ENCODE measurements around the gene CH25H.
"Not testable (repeated sequence)": the region's sequence is repeated elsewhere in the genome, so short reads cannot be mapped to it uniquely, and the experiment has no call there.

Gene CH25H

GRCh38 chr10:89191301-89191700, 15.8 kb downstream of the CH25H start:
- not testable (repeated sequence) for DNase-seq

- no peak for DNase-seq
These were observed 17.8 kb downstream of the CH25H start for GRCh38 chr10:89189211-89189734.

GRCh38 chr10:89185658-89186057, 21.5 kb downstream of the CH25H start:
- DNase-seq: no peak

- no peak for DNase-seq
These were observed 22.5 kb downstream of the CH25H start for GRCh38 chr10:89184638-89185037.

GRCh38 chr10:89183571-89183970, 23.5 kb downstream of the CH25H start:
- no peak for DNase-seq

- no peak for DNase-seq
These were observed 24.2 kb downstream of the CH25H start for GRCh38 chr10:89182894-89183293.

GRCh38 chr10:89175816-89176215, 31.3 kb downstream of the CH25H start:
- no peak for DNase-seq

GRCh38 chr10:89173075-89173474, 34.0 kb downstream of the CH25H start:
- DNase-seq: no peak

- DNase-seq: no peak
These were observed 35.1 kb downstream of the CH25H start for GRCh38 chr10:89171996-89172395.

- no peak for DNase-seq
These were observed 35.7 kb downstream of the CH25H start for GRCh38 chr10:89171263-89171872.

GRCh38 chr10:89168354-89168900, 38.7 kb downstream of the CH25H start:
- not testable (repeated sequence) for DNase-seq

GRCh38 chr10:89167915-89168314, 39.2 kb downstream of the CH25H start:
- DNase-seq: no peak

GRCh38 chr10:89165923-89166322, 41.2 kb downstream of the CH25H start:
- peak in 1 of 2 donors; percentile 3 for DNase-seq

- no peak for DNase-seq
These were observed 42.2 kb downstream of the CH25H start for GRCh38 chr10:89164920-89165319.

- peak in 1 of 2 donors; percentile 33 for DNase-seq
These were observed 43.0 kb downstream of the CH25H start for GRCh38 chr10:89164080-89164479.

GRCh38 chr10:89163265-89163995, 43.7 kb downstream of the CH25H start:
- peak; percentile 8 to 25 for DNase-seq

GRCh38 chr10:89162596-89162995, 44.5 kb downstream of the CH25H start:
- DNase-seq: no peak

GRCh38 chr10:89160339-89160738, 46.8 kb downstream of the CH25H start:
- DNase-seq: no peak

- no peak for DNase-seq
These were observed 47.4 kb downstream of the CH25H start for GRCh38 chr10:89159761-89160160.

- no peak for DNase-seq
These were observed 47.8 kb downstream of the CH25H start for GRCh38 chr10:89159316-89159715.

- no peak for DNase-seq
These were observed 48.7 kb downstream of the CH25H start for GRCh38 chr10:89158446-89158845.

GRCh38 chr10:89156161-89156835, 50.8 kb downstream of the CH25H start:
- no peak for DNase-seq

All from hippocampal formation (tissue), 2 donors.